GM19025 (cell line): ENCODE data around the gene CTIF.

Source experiments
- ATAC-seq: cut with Tn5 transposase; IDR thresholded peaks from one replicate; pipeline ENCODE4 v1.9.1; 2021; ENCODE audit warnings: mild to moderate bottlenecking, low read depth, moderate library complexity; ENCODE audit not compliant: unreplicated experiment

CTIF gene

GRCh38 chr18:48720655-48721025 is 181.8 kb downstream of the CTIF start:
- ATAC-seq, result no peak

- no peak for ATAC-seq
These were observed 182.5 kb downstream of the CTIF start for GRCh38 chr18:48721312-48721711.

- no peak for ATAC-seq
These were observed 184.2 kb downstream of the CTIF start for GRCh38 chr18:48723016-48723415.

- no peak for ATAC-seq
These were observed 185.0 kb downstream of the CTIF start for GRCh38 chr18:48723837-48724236.

GRCh38 chr18:48724442-48724841 is 185.6 kb downstream of the CTIF start:
- ATAC-seq, result no peak

- ATAC-seq, result no peak
These were observed 186.1 kb downstream of the CTIF start for GRCh38 chr18:48724939-48725338.

- no peak for ATAC-seq
These were observed 186.7 kb downstream of the CTIF start for GRCh38 chr18:48725562-48725961.

- ATAC-seq, result no peak
These were observed 188.8 kb downstream of the CTIF start for GRCh38 chr18:48727681-48728080.

GRCh38 chr18:48728204-48728833 is 189.5 kb downstream of the CTIF start:
- no peak for ATAC-seq

GRCh38 chr18:48729404-48729803 is 190.6 kb downstream of the CTIF start:
- ATAC-seq, result no peak

GRCh38 chr18:48730010-48730409 is 191.2 kb downstream of the CTIF start:
- ATAC-seq, result no peak

GRCh38 chr18:48732767-48733424 is 194.1 kb downstream of the CTIF start:
- no peak for ATAC-seq

- ATAC-seq, result no peak
These were observed 194.9 kb downstream of the CTIF start for GRCh38 chr18:48733643-48734253.

- ATAC-seq, result no peak
These were observed 195.6 kb downstream of the CTIF start for GRCh38 chr18:48734460-48734859.

- ATAC-seq, result no peak
These were observed 196.3 kb downstream of the CTIF start for GRCh38 chr18:48735080-48735676.

- no peak for ATAC-seq
These were observed 196.9 kb downstream of the CTIF start for GRCh38 chr18:48735681-48736255.

- ATAC-seq, result no peak
These were observed 197.8 kb downstream of the CTIF start for GRCh38 chr18:48736321-48737260.

GRCh38 chr18:48739266-48740067 is 200.6 kb downstream of the CTIF start:
- no peak for ATAC-seq

GRCh38 chr18:48740068-48740440 is 201.2 kb downstream of the CTIF start:
- ATAC-seq, result no peak
